ENCODE results near the gene WDR33. TPM values are rescaled to one million over a fixed set of nuclear protein-coding genes. Genes with fewer than 3 reads are reported as not detected.
A peak's percentile ranks its signal among the peaks of the same experiment; 100 is the strongest.

Gene WDR33
- total and polyA plus RNA-seq, 2 of the 13 experiments (the other 11 are each of a cell fraction or from before 2014, with no cell fraction given), result 54.9 to 78.2 TPM

- FAIRE-seq, result peak; percentile 30
- H3K4me2 ChIP-seq (ENCODE audit: low read depth, low read length), result no peak overlapping the region
- peaks cover 14% of the 10 kb centered on the region for H3K4me1 ChIP-seq (ENCODE audit: insufficient read depth, low read length)
- ChIA-PET POLR2A (no interaction called here), CTCF (ENCODE audit: low intra/inter-chr PET ratio, low total read pairs) (no interaction called here)
- BruUV-seq (replicated peaks), result no TSS peak
- H3K9me3 ChIP-seq (ENCODE audit: low read length), result no peaks in the 10 kb centered on the region
- TF ChIP-seq XRCC5 (optimal IDR thresholded peaks at IDR 0.05; ENCODE audit: low read length), result no peak
- TF ChIP-seq HNRNPLL (IDR thresholded peaks at IDR 0.05; ENCODE audit: low read depth, low read length, poor library complexity, severe bottlenecking), result no peak
- no peak for TF ChIP-seq DRAP1 (CRISPR knock-in tag; IDR thresholded peaks at IDR 0.05)
- no peak for TF ChIP-seq ETV6 (CRISPR knock-in tag; conservative IDR thresholded peaks at IDR 0.05)
- 0 out of 2 replicates have a peak, but pooled peaks have one; percentile 21 for TF ChIP-seq RARA (CRISPR knock-in tag; IDR thresholded peaks at IDR 0.05)
- TF ChIP-seq RCOR2 (CRISPR knock-in tag; IDR thresholded peaks at IDR 0.05), result no peak
- TF ChIP-seq ZNF710 (CRISPR knock-in tag; IDR thresholded peaks at IDR 0.05; ENCODE audit: borderline replicate concordance), result no peak
- no peak for TF ChIP-seq TBL1XR1 (IDR thresholded peaks at IDR 0.05; ENCODE audit: borderline replicate concordance, low read length, partially characterized antibody)
- 0 out of 2 replicates have a peak, but pooled peaks have one; percentile 23 for TF ChIP-seq RXRA (CRISPR knock-in tag; IDR thresholded peaks at IDR 0.05)
- TF ChIP-seq BHLHE40 (IDR thresholded peaks at IDR 0.05; ENCODE audit: low read length), result peak; percentile 49; the same call in 1 of the 2 replicates
- 0 out of 2 replicates have a peak, but pooled peaks have one; percentile 10 for TF ChIP-seq SOX5 (CRISPR knock-in tag; IDR thresholded peaks at IDR 0.05; ENCODE audit: borderline replicate concordance)
- TF ChIP-seq ATF5 (CRISPR knock-in tag; IDR thresholded peaks at IDR 0.05; ENCODE audit: low read depth), result no peak
- TF ChIP-seq GABPB1 (CRISPR knock-in tag; IDR thresholded peaks at IDR 0.05), result no peak
- no peak for TF ChIP-seq PRMT3 (CRISPR knock-in tag; IDR thresholded peaks at IDR 0.05; ENCODE audit: borderline replicate concordance, low read depth)
- TF ChIP-seq MLX (CRISPR knock-in tag; IDR thresholded peaks at IDR 0.05), result no peak
- no peak overlapping the region for H3K9ac ChIP-seq (ENCODE audit: insufficient read depth, low read depth, low read length)
- H3K27me3 ChIP-seq (ENCODE audit: control insufficient read depth in 1 of 2, insufficient read depth in 2 of 2, low read length in 2 of 2), result peaks cover 2 to 61% of the 10 kb centered on the region in 2 experiments; a peak in 4 of 5 replicates
- DNase-seq (ENCODE audit: low spot score), result no peak
- H4K20me1 ChIP-seq (ENCODE audit: insufficient read depth, low read length), result no peaks in the 10 kb centered on the region
- ATAC-seq, result no peak
- H3K4me3 ChIP-seq (replicated peaks in 1 of 3; ENCODE audit: insufficient read depth in 1 of 3, low read depth in 2 of 3, low read length in 3 of 3), result no peak overlapping the region
- intact Hi-C loops (cut with micrococcal nuclease; ENCODE audit: unreplicated experiment), result no loop called here
- no peaks in the 10 kb centered on the region for H3K36me3 ChIP-seq (replicated peaks in 1 of 2; ENCODE audit: control insufficient read depth in 1 of 2, insufficient read depth in 2 of 2, low read length in 2 of 2)
- no peaks in the 10 kb centered on the region for H3K79me2 ChIP-seq (ENCODE audit: insufficient read depth, low read length)
- H3K27ac ChIP-seq (ENCODE audit: extremely low read length, insufficient read depth, low read length), result no peak overlapping the region
- in situ Hi-C loops (cut with HindIII; ENCODE audit: extremely low pct_ligation_motif_present, low pct_unique_long_range_greater_than_20kb), result no loop called here
- WGBS (ENCODE audit: low lambda C conversion rate), result 36% methylated on average over 8 of the region's 9 CpGs
- H2AFZ ChIP-seq (ENCODE audit: low read length), result no peak overlapping the region
Measured at GRCh38 chr2:127662937-127663565, 147.9 kb downstream of the WDR33 start.
